Gastroesophageal sphincter (tissue), 4 donors: ENCODE results near the gene ACSL6. TPM values are rescaled to one million over a fixed set of nuclear protein-coding genes. Genes with fewer than 3 reads are reported as not detected.

ENCODE experiments used
- ATAC-seq: fragments of 150-250 bp; one replicate; pipeline ENCODE4 v1.9.1; 2016; ENCODE audit warnings: mild to moderate bottlenecking, moderate library complexity
- H3K27ac ChIP-seq, 4 donors: fragments of 200-600 bp; sonication (generic) in 3 of 4; 1 replicate in 3 of 4; 2 replicates in 1 of 4; pipeline ENCODE4 v1.5.1; 2016 to 2019
- H3K27me3 ChIP-seq: fragments of 200-600 bp; sonication (generic); one replicate; pipeline ENCODE4 v1.5.1; 2019
- H3K36me3 ChIP-seq, 2 donors: fragments of 200-600 bp; sonication (generic); one replicate each; pipeline ENCODE4 v1.5.1; 2019; ENCODE audit warnings: control low read depth in 1 of 2
- H3K4me1 ChIP-seq, 3 donors: fragments of 200-600 bp; sonication (generic); 1 replicate in 2 of 3; 2 replicates in 1 of 3; pipeline ENCODE4 v1.5.1; 2016 to 2019; ENCODE audit warnings: control low read depth in 2 of 3
- H3K4me3 ChIP-seq, 2 donors: fragments of 200-600 bp; sonication (generic); one replicate each; pipeline ENCODE4 v1.5.1; 2019; ENCODE audit warnings: mild to moderate bottlenecking in 1 of 2, moderate library complexity in 1 of 2
- H3K9me3 ChIP-seq, 3 donors: fragments of 200-600 bp; sonication (generic); one replicate each; pipeline ENCODE4 v1.5.1; 2017 to 2019; ENCODE audit warnings: control low read depth in 2 of 3
- EP300 ChIP-seq: sonication (generic); formaldehyde crosslinking; IDR thresholded peaks from one replicate; pipeline ENCODE4 v1.6.1; 2017; ENCODE audit warnings: antibody characterized with exemption, mild to moderate bottlenecking
- POLR2A ChIP-seq, 2 donors: fragments of 450-650 bp; IDR thresholded peaks; one replicate each; pipeline ENCODE4 v1.6.1; 2017; ENCODE audit warnings: antibody characterized with exemption in 2 of 2, mild to moderate bottlenecking in 2 of 2, moderate library complexity in 1 of 2
- POLR2AphosphoS5 ChIP-seq: sonication (generic); formaldehyde crosslinking; IDR thresholded peaks from one replicate; pipeline ENCODE4 v1.6.1; 2017; ENCODE audit warnings: antibody characterized with exemption
- WGBS, 2 donors: methylation state at CpG; one replicate each; pipeline ENCODE4 v1.1.5; 2018; ENCODE audit warnings: low coverage in 1 of 2; 5-methylcytosine and 5-hydroxymethylcytosine counted together
- total RNA-seq, 4 donors: library from RNA; depleted of rRNA; stranded (reverse); fragments of >200 nt; gene quantifications; one replicate each; pipeline ENCODE4 v1.1.0, GENCODE V29; 2016
- TF ChIP-seq, protein P1 (sequence below), 4 experiments: fragments of 200-600 bp in 2 of 4; fragments of 450-650 bp in 2 of 4; sonication (generic) in 1 of 4; IDR thresholded peaks; one replicate each; pipeline ENCODE4 v1.5.1; 2017 to 2019; ENCODE audit warnings: antibody characterized with exemption in 4 of 4, mild to moderate bottlenecking in 2 of 4, moderate library complexity in 2 of 4

Gene ACSL6
- total RNA-seq, 4 donors from 2014 or later, result 1.3 to 3.6 (median 2.6) TPM

DNA sequence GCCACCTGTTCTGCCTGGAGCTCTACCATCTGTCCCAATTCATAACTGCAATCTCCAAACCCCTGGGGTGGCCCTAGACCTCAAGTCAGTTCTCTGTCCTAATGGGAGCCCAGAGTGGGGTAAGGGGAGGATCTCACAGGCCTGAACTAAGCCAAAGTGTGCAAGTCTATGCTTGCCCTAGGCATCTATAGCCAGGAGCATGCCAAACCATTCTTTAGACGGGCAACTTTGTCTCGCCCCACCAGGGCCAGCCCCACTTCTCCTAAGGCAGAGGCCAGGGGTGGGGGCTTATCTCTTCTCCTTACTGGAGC is 3.3 kb downstream of the ACSL6 start:
- no peaks in the 10 kb centered on the region for H3K36me3 ChIP-seq
- ATAC-seq, result no peak
- 75% methylated on average over 2 of the region's 2 CpGs; no CpG with 5 or more reads in 1 of the 2 donors for WGBS, 2 donors
- H3K27me3 ChIP-seq, result peaks cover 14% of the 10 kb centered on the region
- no peak overlapping the region for H3K4me3 ChIP-seq
- H3K9me3 ChIP-seq, result no peaks in the 10 kb centered on the region
- H3K4me1 ChIP-seq, result peaks cover 0 to 28% (median 8%) of the 10 kb centered on the region in 3 donors
- TF ChIP-seq EP300, result no peak
- no peak for TF ChIP-seq POLR2A (IDR thresholded peaks at IDR 0.05)
- H3K27ac ChIP-seq, result no peak overlapping the region

DNA sequence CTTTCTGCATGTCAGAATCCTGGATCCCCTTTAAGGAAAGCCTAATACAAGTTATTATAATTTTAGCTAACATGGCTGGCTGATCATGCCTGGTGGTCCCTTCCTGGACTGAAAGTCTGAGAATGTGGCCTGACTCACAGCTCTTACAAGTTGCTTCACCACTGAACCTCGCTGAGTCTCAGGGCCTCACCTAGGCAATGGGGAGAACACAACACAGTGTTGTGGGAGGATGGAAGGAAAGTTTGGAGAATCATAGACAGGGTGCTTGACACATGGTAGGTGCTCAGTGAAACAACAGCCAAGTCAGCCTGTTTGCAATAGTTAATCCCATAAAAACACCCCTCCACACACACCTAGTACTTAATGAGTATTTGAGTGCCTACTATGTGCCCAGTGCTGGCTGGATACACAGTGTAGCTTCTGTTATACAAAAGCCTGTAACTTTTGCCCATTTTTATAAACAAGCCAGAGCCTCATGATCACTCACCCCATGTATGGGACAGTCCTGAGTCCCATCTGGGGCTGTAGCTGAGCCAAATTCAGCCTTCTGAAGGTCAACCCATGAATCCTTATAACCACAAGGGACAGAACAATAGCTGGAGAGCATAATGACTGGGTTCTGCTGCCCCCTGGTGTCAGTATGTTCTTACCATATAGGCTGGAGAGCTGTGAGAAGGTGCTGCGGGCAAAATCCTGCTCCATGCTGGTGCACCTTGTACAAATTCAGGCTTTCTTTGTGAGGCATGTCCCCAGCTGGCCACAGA is 3.9 kb downstream of the ACSL6 start:
- no peak for TF ChIP-seq EP300
- TF ChIP-seq, protein P1, sequence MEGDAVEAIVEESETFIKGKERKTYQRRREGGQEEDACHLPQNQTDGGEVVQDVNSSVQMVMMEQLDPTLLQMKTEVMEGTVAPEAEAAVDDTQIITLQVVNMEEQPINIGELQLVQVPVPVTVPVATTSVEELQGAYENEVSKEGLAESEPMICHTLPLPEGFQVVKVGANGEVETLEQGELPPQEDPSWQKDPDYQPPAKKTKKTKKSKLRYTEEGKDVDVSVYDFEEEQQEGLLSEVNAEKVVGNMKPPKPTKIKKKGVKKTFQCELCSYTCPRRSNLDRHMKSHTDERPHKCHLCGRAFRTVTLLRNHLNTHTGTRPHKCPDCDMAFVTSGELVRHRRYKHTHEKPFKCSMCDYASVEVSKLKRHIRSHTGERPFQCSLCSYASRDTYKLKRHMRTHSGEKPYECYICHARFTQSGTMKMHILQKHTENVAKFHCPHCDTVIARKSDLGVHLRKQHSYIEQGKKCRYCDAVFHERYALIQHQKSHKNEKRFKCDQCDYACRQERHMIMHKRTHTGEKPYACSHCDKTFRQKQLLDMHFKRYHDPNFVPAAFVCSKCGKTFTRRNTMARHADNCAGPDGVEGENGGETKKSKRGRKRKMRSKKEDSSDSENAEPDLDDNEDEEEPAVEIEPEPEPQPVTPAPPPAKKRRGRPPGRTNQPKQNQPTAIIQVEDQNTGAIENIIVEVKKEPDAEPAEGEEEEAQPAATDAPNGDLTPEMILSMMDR (IDR thresholded peaks at IDR 0.05), result peak in 3 of 4 experiments; percentile 78 to 83 (median 79)
- peak; percentile 48 for ATAC-seq

DNA sequence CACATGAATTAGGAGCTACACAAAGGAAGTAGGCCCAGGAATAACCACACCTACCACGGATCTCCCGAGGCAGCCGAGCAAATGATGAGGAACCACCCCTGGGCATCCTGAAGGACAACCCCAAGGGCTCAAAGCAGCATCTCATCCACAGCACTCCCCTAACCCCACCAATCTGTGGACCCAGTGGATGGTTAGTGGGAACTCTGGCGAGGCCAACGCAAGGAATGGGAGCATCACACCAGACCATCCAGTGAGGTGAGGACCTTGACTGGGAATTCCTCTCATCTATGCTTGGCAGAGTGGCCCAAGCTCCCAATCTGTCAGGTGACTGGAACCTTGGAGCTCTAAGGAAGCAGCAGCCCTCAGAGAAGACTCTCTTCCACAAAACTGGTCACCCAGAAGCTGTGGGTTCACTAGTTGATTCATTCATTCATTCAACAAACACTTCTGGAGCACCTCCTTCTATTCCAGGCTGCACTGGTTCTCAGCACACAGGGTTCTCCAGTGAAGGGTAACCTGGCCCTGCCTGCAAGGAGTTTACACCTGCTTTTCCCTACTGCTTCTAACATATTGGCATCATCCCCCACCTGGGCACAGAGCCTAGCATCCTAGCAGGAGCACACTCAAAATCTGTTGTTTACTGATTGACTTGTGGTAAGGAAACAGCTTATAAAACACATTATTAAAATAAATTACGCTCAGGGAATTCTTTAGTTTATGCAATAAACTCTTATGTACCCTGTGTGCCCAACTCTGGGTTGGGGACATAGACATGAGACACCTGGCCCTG is 4.9 kb downstream of the ACSL6 start:
- H3K4me3 ChIP-seq, result no peak overlapping the region
- TF ChIP-seq POLR2AphosphoS5, result no peak
- TF ChIP-seq, protein P1 (IDR thresholded peaks at IDR 0.05), result no peak
- TF ChIP-seq EP300, result no peak
- TF ChIP-seq POLR2A (IDR thresholded peaks at IDR 0.05), result no peak
- ATAC-seq, result no peak
- H3K9me3 ChIP-seq, result no peaks in the 10 kb centered on the region
- peaks cover 0 to 28% (median 4%) of the 10 kb centered on the region in 3 donors for H3K4me1 ChIP-seq
- no peaks in the 10 kb centered on the region for H3K36me3 ChIP-seq
- WGBS, 2 donors, result 100% methylated on average over 1 of the region's 6 CpGs
- H3K27me3 ChIP-seq, result peaks cover 9% of the 10 kb centered on the region
- no peak overlapping the region for H3K27ac ChIP-seq

More for the DNA sequence above, 3.9 kb downstream of the ACSL6 start:
- H3K27ac ChIP-seq, result no peak overlapping the region
- H3K9me3 ChIP-seq, result no peaks in the 10 kb centered on the region
- H3K4me3 ChIP-seq, result no peak overlapping the region
- H3K4me1 ChIP-seq, result peaks cover 0 to 33% (median 8%) of the 10 kb centered on the region in 3 donors
- H3K27me3 ChIP-seq, result peaks cover 14% of the 10 kb centered on the region
- no peaks in the 10 kb centered on the region for H3K36me3 ChIP-seq
- 0 to 33% methylated on average over 1 of the region's 2 CpGs for WGBS, 2 donors

DNA sequence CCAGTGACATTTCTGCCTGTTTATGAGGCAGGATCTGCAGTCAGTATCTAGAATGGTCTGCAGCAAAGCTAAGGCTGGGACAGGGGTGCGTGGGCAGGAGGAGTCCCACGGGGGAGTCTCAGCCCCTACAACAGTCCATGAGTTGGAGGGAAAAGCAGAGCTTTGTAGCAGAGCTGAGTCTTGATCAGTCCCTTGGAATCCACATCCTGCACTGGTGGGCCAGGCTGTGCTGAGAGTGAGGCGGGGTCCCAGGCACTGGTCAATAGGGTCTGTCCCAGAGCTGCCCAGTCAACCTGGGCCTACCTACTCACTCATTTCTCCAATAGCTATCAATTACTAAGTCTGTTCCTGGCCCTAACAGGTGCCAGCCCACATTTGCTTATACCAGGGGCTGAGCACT is 5.9 kb downstream of the ACSL6 start:
- Histone ChIP-seq H3K36me3 (no peaks in the 10 kb centered on the region), H3K27me3 (peaks cover under 1% of the 10 kb centered on the region), H3K4me1 (peaks cover 0 to 18% (median 0%) of the 10 kb centered on the region in 3 donors), H3K27ac (no peak overlapping the region), H3K4me3 (no peak overlapping the region), H3K9me3 (no peaks in the 10 kb centered on the region)
- 80% methylated on average over 2 of the region's 3 CpGs; no CpG with 5 or more reads in 1 of the 2 donors for WGBS, 2 donors
- no peak for TF ChIP-seq POLR2AphosphoS5
- no peak for TF ChIP-seq POLR2A (IDR thresholded peaks at IDR 0.05)
- TF ChIP-seq, protein P1 (IDR thresholded peaks at IDR 0.05), result no peak
- TF ChIP-seq EP300, result no peak
- no peak for ATAC-seq

DNA sequence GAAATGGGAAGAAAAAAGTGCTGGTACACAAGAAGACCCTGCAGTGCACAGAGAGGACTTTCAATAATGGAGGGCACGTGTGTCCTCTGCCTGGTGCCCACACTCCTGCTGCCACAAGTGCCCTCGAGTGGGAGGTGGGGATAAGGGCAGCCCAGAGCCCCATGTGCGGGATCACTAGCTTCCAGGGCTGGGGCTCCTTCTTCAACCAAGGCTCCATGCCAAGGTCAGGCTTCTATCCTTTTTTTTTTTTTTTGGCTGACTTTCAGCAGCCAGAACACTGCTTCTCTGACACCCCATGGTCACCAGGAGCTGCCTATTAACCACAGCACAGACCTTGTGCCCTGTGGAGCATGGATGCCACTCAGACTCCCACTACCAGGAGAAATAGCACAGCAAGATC is 7.5 kb downstream of the ACSL6 start:
- Histone ChIP-seq H3K27ac (peak overlapping the region in 1 of 4 donors; percentile 46), H3K36me3 (no peaks in the 10 kb centered on the region), H3K4me1 (peaks cover 0 to 26% (median 0%) of the 10 kb centered on the region in 3 donors), H3K27me3 (no peaks in the 10 kb centered on the region), H3K4me3 (no peak overlapping the region), H3K9me3 (no peaks in the 10 kb centered on the region)
- WGBS, 2 donors, result 60 to 84% methylated on average over 1 to 3 of the region's 3 CpGs
- ATAC-seq, result no peak
- TF ChIP-seq, protein P1 (IDR thresholded peaks at IDR 0.05), result no peak
- TF ChIP-seq EP300 (no peak), POLR2A (IDR thresholded peaks at IDR 0.05) (no peak), POLR2AphosphoS5 (no peak)
